ENCODE results near the gene L1CAM. TPM values are rescaled to one million over a fixed set of nuclear protein-coding genes. Genes with fewer than 3 reads are reported as not detected.
"Not testable (repeated sequence)": the region's sequence is repeated elsewhere in the genome, so short reads cannot be mapped to it uniquely, and the experiment has no call there.

Gene L1CAM
- total RNA-seq, 1 experiment from 2014 or later, result 7.9 TPM

GRCh38 chrX:153829799-153830639, 56.0 kb downstream of the L1CAM start, which contains the start of gene PDZD4:
Gene PDZD4 (minus strand): TSS chrX:153830544. CDS start chrX:153830298, 246 bp downstream.
- no peak for DNase-seq (ENCODE audit: low spot score)

DNA sequence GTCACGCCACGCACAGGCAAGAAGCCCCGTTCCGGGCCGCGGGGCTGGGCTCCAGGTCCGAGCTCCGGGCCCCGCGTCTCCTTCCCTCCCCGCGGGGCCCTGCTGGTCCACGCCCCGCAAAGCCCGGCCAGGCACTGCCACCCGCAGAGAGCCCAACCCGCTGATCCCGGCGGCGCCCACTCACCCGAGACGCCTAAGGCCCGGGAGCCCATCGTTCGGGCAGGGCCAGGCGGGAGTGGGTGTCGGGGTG, 56.5 kb downstream of the L1CAM start:
- DNase-seq (ENCODE audit: low spot score), result no peak

DNA sequence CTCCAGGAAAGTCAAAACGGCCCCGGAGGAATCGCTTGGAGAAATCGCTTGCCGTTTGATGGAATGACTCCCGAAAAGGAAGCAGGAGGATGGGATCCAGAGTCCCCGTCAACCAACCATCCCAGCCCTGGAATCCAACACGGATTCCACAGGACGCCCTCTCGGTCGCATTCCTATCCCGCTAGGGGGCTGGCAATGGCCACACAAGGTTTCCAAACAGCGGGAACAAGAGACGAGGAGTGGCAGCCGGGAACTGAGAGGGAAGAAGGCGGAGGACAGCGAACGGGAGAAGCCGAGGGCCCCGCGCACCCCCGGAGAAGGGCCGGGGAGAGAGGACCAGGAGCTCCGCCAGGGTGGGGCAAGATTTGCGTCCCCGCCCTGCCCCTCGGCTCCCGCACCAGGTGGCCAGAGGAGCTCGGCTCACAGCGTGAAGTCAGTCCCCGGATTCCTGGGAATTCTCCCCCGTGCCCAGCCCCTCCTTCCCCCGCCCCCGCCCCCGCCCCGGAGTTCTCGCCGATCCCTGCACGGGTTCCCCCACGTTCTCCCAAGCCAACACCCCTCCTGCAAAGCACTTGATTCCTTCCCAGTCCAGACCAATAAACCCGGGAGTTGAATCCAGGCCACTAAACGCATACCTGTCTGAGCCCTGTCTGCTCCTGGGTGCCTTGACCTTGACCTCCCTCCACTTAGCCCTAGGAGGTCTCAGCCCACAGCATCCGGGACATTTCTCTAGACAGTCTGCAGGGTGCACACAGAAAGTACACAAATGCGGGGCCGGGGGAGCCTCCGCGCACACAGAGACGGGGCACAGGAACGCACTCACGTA, 57.0 kb downstream of the L1CAM start:
- DNase-seq (ENCODE audit: low spot score), result no peak

- DNase-seq (ENCODE audit: low spot score), result no peak
Measured at GRCh38 chrX:153828308-153828707, 57.7 kb downstream of the L1CAM start.

DNA sequence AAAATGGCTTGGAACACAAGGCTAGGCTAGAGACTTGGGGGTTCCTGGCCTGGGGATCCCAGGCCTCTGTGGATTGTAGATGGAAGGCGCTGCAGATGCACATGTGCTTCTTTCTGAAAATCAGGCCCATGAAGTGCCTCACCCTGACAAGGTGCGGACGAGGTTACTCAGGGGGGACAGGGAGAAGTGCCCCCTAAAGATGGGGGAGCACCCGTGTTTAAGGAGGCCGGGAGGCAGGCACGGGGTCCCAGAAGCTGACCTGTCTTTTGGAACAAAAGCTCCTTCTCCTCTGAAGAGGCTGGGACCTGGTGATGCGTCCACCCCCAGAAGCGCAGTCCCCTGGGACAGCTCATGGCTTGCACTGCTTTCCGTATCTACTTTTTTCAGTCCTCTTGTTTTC, 58.1 kb downstream of the L1CAM start:
- no peak for DNase-seq (ENCODE audit: low spot score)

DNA sequence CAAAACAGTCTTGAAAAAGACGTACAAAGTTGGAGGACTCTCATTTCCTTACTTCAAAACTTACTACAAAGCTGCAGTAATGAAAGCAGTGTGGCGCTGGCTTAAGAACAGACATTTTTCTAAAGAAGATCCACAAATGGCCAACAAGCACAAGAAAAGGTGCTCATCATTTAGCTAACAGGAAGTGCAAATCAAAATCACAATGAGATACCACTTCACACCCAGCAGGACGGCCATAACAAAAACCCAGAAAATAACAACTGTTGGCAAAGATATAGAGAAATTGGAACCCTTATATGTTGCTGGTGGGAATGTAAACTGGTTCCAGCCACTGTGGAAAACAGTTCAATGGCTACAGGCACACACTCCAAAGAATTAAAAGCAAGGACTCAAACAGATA, 59.0 kb downstream of the L1CAM start:
- DNase-seq (ENCODE audit: low spot score), result no peak

DNA sequence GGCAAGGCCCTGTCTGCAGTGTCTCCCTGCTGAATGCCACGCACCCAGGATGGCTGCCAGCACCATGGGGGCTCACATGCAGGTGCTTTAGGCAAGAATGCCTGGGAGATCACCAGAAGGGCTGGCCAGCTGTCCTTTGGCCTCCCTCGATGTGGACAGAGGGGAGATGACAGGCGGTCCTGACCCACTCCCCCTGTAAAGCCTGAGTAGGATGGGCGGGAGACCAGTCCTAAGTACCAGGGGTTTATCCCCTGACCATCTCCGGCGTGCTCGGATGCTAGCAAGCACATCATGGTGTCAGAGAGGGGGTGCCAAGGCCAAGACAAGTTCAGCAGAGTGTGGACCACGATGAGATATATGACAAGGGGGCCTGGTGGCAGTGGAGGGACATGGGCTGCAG, 60.9 kb downstream of the L1CAM start:
- DNase-seq (ENCODE audit: low spot score), result no peak

DNA sequence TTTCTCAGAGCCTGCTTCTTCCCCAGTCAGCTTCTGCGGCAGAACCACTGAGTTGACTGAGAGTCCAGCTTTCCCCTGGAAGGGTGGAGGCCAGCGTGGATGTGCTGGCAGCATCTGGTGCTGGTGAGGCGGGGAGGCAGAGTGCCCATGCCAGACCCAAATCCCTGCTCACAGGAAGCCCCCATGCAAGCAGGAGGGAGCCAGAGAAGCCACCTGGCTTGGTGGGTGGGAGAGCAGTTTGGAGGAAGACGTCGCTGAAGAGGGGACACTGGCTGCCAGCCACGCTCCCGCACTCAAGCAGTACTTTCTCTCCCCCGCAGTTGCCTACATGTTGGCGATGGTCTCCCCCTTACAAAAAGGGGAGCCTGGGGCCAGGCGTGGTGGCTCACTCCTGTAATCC, 61.6 kb downstream of the L1CAM start:
- DNase-seq (ENCODE audit: low spot score), result no peak

GRCh38 chrX:153821066-153821465, 64.9 kb downstream of the L1CAM start:
- DNase-seq (ENCODE audit: low spot score), result no peak

- DNase-seq (ENCODE audit: low spot score), result no peak
Measured at GRCh38 chrX:153820601-153821000, 65.4 kb downstream of the L1CAM start.

DNA sequence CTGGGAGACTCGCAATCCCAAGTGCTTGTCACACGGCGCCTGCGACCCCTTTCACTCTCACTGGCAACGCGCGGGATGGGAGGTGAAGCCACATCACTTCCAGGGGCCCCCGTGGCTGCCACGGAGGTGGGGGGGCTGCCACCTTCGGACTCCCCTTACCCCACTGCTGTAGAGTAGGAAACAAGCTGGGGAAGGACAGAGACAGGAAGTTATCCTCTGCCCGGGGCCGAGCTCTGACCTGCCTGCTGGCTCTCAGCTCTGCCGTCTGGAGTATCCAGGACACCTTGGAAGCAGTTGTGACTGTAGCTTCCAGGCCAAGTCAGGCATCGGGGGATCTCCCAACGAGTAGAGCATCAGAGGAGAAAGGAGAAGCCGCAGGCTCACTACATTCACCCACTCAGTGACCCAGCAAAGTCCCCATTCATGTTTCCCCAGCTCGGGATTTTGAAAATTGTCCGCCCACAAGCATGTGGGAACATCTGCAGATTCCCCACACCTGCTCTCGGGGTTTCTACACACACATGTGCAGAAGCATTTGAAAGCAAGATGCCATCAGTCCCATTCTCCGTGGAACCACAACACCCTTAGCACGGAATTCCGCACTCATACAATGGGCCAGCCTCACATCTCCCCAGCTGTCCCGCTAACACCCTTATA, 66.5 kb downstream of the L1CAM start:
- DNase-seq (ENCODE audit: low spot score), result no peak

DNA sequence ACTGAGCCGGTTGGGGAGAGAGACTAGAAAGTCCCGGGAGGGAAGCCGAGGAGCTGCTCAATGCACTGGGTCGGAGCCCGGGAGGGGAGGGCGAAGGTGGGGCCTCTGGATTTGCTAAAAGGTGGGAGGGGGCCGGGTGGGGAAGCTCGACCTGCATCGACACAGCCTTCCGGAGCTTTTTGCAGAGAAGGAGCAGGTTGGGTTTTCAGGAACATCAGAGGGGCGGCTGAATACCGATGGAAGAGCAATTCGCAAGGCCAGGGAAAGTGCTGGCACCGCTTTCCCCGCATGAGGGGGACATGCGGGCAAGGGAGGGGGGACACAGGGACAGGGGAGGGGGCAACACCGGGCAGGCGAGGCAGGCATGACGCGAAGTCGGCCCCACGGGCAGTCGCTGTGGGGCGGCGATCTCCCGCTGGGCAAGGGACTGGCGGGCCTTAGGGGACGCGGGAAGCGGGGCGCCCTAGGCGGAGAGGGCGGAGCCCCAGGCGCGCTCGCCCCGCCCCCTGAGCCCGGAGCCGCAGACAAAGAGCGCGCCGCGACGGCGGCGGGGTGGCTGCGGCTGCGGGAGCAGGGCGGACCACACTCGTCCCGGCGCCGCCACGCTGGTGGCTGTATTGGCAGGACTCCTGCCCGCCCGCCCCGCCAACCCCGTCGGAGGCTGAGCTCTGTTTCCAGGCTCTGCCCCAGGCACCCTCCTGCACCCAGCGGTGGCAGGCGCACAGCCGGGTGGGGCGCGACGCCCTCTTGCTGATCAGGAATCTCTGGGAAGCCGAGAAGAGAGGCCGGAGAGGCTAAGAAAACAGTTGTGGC, 67.2 kb downstream of the L1CAM start:
- no peak for DNase-seq (ENCODE audit: low spot score)

DNA sequence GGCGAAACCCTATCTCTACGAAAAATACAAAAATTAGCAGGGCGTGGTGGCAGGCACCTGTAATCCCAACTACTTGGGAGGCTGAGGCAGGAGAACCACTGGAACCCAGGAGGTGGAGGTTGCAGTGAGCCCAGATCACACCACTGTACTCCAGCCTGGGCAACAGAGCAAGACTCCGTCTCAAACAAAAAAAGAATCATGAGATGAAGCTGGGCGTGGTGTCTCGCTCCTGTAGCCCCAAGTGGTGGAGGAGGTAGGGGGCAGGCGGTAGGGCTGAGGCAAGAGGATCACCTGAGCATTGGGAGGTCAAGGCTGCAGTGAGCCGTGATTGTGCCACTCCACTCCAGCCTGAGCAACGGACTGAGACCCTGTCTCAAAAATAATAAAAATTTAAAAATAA, 67.9 kb downstream of the L1CAM start:
- not testable (repeated sequence) for DNase-seq (ENCODE audit: low spot score)

DNA sequence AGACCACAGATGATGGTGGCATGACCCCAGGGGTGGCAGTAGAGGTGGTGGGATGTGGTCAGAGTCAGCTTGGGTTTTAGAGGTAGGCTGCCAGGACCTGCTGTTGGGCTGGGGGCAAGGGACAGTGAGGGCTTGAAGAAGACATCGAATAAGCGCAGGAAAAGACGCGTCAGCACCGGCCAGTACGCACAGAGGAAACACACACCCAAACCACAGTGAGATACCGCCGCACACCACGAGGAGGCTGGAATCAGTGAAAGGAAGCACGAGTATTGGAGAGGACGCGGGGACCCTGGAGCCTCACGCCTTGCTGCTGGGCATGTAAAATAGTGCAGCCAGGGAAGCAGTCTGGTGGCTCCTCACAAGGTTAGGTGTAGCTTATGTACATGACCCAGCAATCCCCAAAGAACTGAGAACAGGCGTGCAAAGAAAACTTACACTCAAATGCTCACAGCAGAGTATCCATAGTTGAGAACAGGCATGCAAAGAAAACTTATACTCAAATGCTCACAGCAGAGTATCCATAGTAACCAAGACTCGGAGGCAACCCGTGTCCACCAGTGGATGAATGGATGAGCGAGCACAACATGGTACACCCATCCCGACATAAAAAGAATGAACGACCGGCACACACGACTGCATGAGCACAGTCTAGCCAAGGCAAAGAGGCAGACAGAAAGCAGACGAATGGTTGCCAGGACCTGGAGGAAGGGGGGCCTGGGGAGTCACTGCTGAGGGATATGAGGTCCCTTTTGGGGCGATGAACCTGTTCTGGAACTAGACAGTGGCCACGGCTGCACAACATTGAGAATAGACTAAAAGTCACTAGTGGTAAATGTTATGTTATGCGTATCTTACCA, 68.9 kb downstream of the L1CAM start:
- no peak for DNase-seq (ENCODE audit: low spot score)

DNA sequence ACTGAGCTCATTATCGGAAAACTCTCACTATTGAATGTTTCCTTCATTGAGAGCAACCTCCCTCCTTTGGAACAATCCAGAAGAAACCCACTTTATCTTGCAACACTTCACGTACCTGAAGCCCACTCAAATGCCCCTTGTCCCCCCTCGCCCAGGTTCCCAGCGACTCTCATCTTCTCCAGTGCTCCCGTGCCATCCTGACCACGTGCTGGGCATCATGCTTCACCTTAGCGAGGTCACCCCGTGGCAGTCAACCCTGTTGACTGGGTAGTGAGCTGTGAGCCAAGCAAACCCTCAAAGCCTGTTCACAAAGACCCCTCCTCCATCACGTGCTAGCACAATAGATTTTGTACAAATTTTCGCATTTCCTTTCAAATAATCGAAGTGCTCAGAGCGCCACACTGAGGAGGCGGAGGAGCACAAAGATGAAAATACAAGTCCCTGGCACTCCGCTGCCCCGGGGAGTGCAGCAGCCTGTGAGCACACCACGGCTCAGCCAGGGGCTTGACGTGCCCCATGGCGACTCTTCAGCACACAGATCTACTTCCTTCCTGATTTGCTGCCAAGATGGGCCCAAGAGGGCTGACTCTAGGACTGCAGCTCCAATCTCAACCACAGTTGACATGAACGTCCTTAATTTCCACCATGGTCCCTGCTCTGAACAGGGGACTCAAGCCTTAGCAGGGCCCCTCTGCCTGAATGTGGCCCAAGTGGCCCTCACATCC, 71.2 kb downstream of the L1CAM start:
- DNase-seq (ENCODE audit: low spot score), result no peak

DNA sequence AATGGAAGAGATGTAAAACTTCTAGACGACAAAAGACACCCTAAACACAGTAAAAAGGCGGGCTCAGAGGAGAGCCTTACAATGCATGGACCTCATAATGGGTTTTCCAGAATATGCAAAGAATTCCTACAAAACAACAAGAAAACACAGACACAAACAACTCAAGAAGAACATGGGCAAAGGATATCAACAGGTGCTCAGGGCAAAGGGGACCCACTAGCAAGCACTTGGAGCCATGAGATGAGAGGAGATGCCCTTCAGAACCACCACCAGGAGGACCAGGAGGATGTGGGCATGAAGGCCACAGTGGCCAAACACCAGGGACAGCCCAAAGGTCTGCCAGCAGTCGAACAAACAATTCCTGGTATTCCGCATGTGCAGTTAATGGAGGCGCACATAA, 72.8 kb downstream of the L1CAM start:
- no peak for DNase-seq (ENCODE audit: low spot score)

DNA sequence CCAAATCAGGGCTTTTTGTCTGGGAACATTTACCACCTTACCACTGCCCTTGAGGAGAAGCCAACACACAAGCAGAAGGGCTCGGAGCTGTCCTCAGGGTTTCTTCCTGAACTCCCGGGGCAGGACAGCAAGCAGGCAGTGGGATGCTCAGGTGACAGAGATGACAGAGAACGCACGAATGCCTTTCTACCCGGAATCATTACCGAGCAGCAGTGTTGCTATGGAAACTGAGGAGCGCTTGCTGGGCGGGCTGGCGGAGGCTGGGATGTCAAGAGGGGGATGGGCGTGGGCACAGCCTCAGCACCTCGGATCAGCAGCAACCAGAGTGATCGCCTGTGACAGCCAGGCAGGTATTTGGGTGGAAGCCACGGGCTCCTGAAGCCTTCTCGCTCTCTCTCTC, 73.8 kb downstream of the L1CAM start:
- no peak for DNase-seq (ENCODE audit: low spot score)
